HG03103 (cell line): Measurements from ENCODE around the gene B4GAT1.
A peak's percentile ranks its signal among the peaks of the same experiment; 100 is the strongest.
"Not testable (repeated sequence)": the region's sequence is repeated elsewhere in the genome, so short reads cannot be mapped to it uniquely, and the experiment has no call there.

Source experiments
- ATAC-seq: cut with Tn5 transposase; IDR thresholded peaks from one replicate; pipeline ENCODE4 v1.9.1; 2021; ENCODE audit warnings: low read depth; ENCODE audit not compliant: unreplicated experiment

B4GAT1 gene

GRCh38 chr11:66363805-66364535, 16.5 kb upstream of the B4GAT1 start:
- ATAC-seq, result no peak

- no peak for ATAC-seq
Observed at GRCh38 chr11:66363187-66363601, 15.8 kb upstream of the B4GAT1 start.

DNA sequence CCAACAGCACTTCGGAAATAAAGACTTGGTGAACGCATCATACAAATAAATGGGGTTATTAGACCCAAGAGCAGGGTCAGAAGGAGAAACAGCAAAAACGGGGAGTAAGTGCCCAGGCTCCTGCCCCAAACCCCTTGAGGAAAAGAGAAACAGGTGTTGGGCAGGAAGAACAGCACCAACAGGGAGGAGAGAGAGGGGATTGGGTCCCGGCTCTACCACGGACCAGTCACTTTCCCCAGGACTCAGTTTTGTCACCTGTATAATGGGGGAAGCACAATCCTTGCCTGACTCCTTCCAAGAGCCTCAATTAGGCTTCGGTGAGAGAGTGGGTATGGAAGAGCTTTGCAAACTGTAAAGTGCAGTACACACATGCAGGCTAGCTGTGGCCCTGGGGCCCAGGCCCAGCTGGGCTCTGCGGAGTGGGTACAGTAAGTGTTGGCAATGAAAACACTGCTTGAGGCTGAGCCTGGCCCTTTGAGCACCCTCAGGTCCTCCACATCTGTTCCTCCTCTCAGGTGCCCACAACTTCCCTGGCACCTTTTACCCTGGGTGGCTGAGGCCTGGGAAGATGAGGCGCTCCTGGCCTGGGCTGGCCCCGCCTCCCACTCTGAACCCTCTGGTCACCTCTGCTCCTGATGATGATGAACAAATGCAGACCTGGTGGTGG, 15.2 kb upstream of the B4GAT1 start:
- ATAC-seq, result no peak

- ATAC-seq, result no peak
Observed at GRCh38 chr11:66361502-66361941, 14.1 kb upstream of the B4GAT1 start.

DNA sequence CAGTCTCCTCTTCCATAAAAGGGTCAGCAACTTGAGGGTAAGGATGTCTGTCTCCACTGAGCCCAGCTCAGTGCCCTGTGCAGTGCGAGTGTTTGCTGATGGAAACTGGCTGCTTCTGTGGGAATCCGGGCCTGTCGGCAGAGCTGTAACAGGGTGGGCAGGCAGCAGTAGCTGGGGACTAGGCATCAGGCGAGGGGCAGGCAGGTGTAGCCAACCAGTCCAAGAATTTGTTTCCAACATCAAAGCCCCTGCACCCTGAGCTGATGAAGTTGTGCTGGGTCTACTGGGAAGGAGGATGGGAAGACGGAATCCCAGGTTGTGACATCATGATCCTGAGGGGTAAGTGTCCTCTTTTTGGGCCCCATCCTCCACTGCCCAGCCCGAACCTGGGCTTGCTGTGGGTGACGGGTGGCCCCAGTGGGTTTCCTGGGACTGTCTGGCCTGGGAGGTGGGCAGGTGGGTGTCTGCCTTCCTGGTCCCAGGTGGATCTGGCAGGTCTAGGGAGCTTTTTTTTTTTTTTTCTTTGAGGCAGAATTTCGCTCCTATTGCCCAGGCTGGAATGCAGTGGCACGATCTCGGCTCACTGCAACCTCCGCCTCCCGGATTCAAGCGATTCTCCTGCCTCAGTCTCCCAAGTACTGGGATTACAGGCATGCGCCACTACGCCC, 13.1 kb upstream of the B4GAT1 start:
- no peak for ATAC-seq

DNA sequence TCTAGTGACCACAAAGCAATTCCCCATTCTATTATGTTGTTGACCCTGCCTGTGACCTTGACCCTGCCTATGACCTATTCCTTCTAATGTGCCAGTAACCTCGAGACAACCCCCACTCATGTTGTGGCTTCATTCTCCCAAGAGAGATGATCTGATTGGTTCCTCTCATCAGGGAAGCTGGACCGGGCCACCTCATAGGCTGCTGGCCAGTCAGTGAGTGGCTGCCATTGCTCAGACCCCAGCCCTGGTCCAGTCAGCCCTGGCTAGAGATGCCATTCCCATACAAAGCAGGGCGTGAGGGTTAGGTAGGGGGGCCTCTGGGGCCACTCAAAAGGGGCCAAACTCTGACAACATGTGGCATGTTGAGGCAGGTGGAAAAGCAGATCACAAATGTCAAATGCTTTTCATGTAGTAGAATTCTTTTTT, 12.2 kb upstream of the B4GAT1 start:
- ATAC-seq, result no peak

GRCh38 chr11:66350560-66351235, 3.3 kb upstream of the B4GAT1 start:
- ATAC-seq, result not testable (repeated sequence)

- ATAC-seq, result no peak
Observed at GRCh38 chr11:66349084-66349386, 1.6 kb upstream of the B4GAT1 start.

DNA sequence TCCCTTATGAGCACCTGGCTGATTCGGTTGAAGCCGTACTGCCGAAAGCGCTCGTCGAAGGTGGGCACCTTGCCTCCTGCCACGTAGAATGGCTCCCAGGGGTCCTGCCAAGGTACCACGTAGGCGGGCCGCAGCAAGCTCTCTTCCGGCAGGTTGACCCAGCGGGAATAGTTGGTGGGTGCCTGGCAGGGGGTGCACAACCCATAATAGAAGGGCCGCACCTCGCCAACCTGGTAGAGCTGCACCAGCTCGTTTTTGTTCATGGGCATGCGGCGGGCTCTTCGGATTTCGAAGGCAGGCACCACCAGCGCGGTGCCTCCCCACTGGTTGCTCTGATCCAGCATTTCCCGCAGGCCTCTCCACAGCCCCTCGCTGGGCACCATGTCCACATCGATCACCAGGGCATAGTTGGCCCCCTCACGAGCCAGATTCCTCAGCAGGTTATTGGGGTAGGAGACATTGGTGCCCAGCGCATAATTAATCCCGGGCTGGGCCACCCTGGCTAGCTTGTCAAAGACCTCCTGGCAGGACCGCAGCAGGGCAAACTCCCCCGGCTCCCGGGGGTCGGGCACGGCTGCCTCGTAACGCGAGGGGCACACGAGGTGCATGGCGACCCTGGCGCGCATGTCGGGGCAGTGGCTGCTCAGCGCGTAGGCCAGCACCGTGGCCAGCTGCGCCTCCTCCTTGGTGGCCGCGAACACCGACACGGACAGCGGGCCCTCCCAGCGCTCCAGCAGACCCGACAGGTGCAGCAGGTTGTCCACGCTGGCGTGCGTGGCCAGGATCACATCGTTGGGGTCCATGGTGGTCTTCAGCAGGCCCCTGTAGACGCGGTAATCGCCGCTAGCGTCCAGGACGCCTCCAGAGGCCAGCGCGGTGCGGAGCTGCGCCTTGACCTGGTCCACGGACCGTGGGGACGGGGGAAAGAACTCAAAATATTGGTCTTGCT, 679 bp downstream of the B4GAT1 start:
- no peak for ATAC-seq

DNA sequence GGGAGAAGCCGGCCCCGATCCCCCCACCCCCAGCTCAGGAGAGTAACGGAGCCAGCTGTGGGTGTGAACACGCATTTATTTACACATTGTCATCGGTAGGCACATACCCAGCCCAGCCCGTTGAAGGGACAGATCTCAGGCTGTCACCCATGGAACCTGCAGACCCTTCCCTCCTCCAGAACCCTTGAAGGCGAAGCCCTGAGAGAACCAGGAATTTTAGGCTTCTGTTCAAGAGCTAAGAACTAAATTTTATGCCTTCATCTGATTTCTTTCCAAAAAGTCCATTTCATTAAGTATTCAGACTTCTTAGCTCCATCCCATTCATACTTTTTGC, 2.1 kb downstream of the B4GAT1 start:
- ATAC-seq, result no peak

- peak; percentile 77 for ATAC-seq
Observed at GRCh38 chr11:66344550-66345315, 2.7 kb downstream of the B4GAT1 start, which contains the start of gene BRMS1. Gene BRMS1, minus strand, starts transcription at chr11:66345104. Its CDS starts 2,870 bp downstream, at chr11:66342234.

- ATAC-seq, result no peak
Observed at GRCh38 chr11:66343176-66343575, 4.3 kb downstream of the B4GAT1 start.

DNA sequence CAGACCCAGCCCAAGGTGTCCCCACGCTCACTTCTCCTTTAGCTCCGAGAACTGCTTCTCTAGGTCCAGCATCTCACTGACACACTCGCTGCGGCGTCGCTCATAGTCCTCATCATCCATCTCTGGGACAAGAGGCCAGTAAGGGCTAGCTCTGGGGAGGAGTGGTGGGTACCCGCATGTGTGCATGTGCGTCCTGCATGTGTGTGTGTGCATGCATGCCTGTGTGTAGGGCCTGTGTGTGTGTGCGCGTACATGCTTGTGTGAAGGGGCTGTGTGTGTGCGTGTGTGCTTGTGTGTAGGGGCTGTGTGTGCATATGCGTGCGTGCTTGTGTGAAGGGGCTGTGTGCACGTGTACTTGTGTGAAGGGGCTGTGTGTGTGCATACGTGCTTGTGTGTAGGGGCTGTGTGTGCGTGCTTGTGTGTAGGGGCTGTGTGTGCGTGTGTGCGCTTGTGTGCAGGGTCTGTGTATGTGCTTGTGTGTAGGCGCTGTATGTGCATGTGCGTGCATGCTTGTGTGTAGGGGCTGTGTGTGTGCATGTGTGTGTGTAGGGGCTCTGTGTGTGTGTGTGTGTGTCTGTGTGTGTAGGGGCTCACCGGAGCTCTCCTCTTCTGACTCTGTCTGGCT, 5.8 kb downstream of the B4GAT1 start:
- ATAC-seq, result no peak

DNA sequence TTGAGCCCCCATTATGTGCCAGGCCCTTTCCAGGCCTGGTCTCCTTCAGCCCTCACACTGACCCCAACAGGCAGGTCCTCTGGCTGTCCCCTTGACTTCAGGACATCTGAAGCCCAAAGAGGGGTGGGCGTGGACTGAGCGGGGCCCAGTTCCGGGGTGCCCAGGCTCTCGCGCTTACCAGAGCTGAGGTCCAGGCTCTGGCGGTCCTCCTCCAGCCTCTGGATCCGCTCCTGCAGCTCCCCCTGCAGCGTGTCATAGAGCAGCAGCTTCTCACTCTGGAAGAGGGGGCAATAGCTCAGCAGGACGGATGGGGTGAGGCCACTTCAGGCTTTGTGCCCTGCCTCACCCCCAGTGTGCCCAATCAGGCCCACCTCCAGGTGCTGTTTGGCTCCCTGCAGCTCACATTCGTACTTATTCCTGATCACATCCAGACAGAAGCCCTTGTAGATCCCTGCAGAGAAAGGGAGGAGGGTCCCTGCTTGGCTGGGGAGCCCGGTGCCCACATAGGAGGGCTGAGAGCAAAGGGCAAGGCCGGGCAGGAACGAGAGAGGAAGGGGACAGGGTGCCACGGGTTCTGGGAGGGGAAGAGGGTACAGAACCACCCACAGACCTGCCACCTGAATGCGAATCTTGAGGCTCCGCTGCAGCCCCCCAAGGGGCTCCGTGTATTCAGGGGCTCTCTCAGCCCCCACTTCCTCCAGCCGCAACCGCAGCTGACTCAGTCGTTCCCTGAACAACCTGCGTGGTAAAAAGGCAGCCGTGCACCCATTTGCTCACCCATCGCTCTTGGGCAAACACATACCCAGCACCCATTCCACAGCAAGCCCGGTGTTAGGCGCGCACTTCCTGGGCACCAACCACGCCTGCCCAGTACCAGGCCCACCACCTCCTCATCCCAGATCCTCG, 6.6 kb downstream of the B4GAT1 start:
- ATAC-seq, result no peak

- no peak for ATAC-seq
Observed at GRCh38 chr11:66339686-66340483, 7.5 kb downstream of the B4GAT1 start.

- ATAC-seq, result no peak
Observed at GRCh38 chr11:66339162-66339675, 8.2 kb downstream of the B4GAT1 start.
